Measurements from ENCODE around the gene SLC35F2. TPM values are rescaled to one million over a fixed set of nuclear protein-coding genes. Genes with fewer than 3 reads are reported as not detected.

Gene SLC35F2
- total RNA-seq, 1 experiment from 2014 or later = 62.4 TPM

DNA sequence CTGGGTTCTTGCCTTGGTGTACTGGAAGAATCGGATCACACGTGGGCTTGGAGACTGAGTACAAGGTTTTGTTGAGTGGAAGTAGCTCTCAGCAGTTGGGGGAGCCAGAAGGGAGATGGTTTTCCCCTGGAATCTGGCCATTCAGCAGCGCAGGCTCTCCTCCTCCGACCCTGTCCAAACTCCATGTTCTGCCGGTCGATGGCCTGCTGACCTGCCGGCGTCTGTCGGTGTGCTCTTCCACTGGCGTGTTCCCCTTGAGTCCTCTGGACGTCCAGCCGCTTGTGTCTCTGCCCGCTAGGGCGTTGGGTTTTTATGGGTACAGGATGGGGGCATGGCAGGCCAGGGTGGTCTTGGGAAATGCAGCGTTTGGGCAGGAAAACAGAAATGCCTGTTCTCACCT, 108.3 kb downstream of the SLC35F2 start:
- no peak for DNase-seq (ENCODE audit: unreplicated experiment)
- Mint-ChIP-seq H3K27me3 (ENCODE audit: insufficient read depth, unreplicated experiment) (peaks cover 86% of the 10 kb centered on the region), H3K4me1 (ENCODE audit: insufficient read depth, unreplicated experiment) (no peaks in the 10 kb centered on the region), H3K9me3 (ENCODE audit: unreplicated experiment) (no peaks in the 10 kb centered on the region), H3K4me3 (ENCODE audit: unreplicated experiment) (no peak overlapping the region), H3K27ac (ENCODE audit: low read depth, unreplicated experiment) (no peak overlapping the region), H3K36me3 (ENCODE audit: insufficient read depth, unreplicated experiment) (no peaks in the 10 kb centered on the region)
- ChIA-PET CTCF (no interaction called here), POLR2A (no interaction called here)
- intact Hi-C loops (cut with micrococcal nuclease) = no loop called here
- TF ChIP-seq, protein P1, sequence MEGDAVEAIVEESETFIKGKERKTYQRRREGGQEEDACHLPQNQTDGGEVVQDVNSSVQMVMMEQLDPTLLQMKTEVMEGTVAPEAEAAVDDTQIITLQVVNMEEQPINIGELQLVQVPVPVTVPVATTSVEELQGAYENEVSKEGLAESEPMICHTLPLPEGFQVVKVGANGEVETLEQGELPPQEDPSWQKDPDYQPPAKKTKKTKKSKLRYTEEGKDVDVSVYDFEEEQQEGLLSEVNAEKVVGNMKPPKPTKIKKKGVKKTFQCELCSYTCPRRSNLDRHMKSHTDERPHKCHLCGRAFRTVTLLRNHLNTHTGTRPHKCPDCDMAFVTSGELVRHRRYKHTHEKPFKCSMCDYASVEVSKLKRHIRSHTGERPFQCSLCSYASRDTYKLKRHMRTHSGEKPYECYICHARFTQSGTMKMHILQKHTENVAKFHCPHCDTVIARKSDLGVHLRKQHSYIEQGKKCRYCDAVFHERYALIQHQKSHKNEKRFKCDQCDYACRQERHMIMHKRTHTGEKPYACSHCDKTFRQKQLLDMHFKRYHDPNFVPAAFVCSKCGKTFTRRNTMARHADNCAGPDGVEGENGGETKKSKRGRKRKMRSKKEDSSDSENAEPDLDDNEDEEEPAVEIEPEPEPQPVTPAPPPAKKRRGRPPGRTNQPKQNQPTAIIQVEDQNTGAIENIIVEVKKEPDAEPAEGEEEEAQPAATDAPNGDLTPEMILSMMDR (IDR thresholded peaks at IDR 0.05; ENCODE audit: unreplicated experiment) = no peak
- no TSS peak for BruUV-seq (replicated peaks)

DNA sequence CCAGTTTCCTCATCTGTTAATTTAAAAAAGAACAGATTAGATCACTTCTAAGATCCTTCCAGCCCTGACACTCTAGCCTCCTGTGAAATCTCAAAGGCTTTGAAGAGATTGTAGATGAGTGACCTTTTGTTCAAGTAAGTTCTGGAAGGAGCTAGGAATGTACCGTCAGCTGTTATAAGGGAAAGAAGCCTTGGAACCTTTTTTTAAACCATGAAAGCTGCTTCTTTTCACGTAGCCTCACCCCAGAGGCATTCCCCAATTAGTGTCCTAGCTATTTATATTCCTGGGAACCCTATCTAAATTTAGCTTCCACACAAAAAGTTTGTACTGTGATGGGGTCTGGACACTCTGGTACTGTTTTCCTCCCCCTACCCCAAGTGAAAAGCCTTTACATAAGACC, 111.0 kb downstream of the SLC35F2 start:
- H3K27ac Mint-ChIP-seq (ENCODE audit: low read depth, unreplicated experiment) = no peak overlapping the region
- DNase-seq (ENCODE audit: unreplicated experiment) = no peak
- CTCF ChIA-PET = interaction anchor here (1.4 kb wide), 1 partner anchor 10 kb away, joined by 4 read pairs; no protein-coding TSS in a partner anchor
- H3K9me3 Mint-ChIP-seq (ENCODE audit: unreplicated experiment) = no peaks in the 10 kb centered on the region
- TF ChIP-seq, protein P1 (IDR thresholded peaks at IDR 0.05; ENCODE audit: unreplicated experiment) = no peak
- no peaks in the 10 kb centered on the region for H3K36me3 Mint-ChIP-seq (ENCODE audit: insufficient read depth, unreplicated experiment)
- no peak overlapping the region for H3K4me3 Mint-ChIP-seq (ENCODE audit: unreplicated experiment)
- POLR2A ChIA-PET = no interaction called here
- intact Hi-C loops (cut with micrococcal nuclease) = no loop called here
- BruUV-seq (replicated peaks) = no TSS peak
- no peaks in the 10 kb centered on the region for H3K4me1 Mint-ChIP-seq (ENCODE audit: insufficient read depth, unreplicated experiment)
- peaks cover 91% of the 10 kb centered on the region for H3K27me3 Mint-ChIP-seq (ENCODE audit: insufficient read depth, unreplicated experiment)

- H3K36me3 Mint-ChIP-seq (ENCODE audit: insufficient read depth, unreplicated experiment) = no peaks in the 10 kb centered on the region
- H3K4me3 Mint-ChIP-seq (ENCODE audit: unreplicated experiment) = no peak overlapping the region
- DNase-seq (ENCODE audit: unreplicated experiment) = no peak
- peaks cover 76% of the 10 kb centered on the region for H3K27me3 Mint-ChIP-seq (ENCODE audit: insufficient read depth, unreplicated experiment)
- TF ChIP-seq, protein P1 (IDR thresholded peaks at IDR 0.05; ENCODE audit: unreplicated experiment) = no peak
- intact Hi-C loops (cut with micrococcal nuclease) = no loop called here
- H3K4me1 Mint-ChIP-seq (ENCODE audit: insufficient read depth, unreplicated experiment) = no peaks in the 10 kb centered on the region
- POLR2A ChIA-PET = no interaction called here
- no TSS peak for BruUV-seq (replicated peaks)
- H3K9me3 Mint-ChIP-seq (ENCODE audit: unreplicated experiment) = no peaks in the 10 kb centered on the region
- CTCF ChIA-PET = interaction anchor here (1.3 to 2.1 kb wide), 3 partner anchors 13 to 181 kb away, joined by 4 to 9 read pairs (median 5); no protein-coding TSS in a partner anchor
- no peak overlapping the region for H3K27ac Mint-ChIP-seq (ENCODE audit: low read depth, unreplicated experiment)
Measured at GRCh38 chr11:107744736-107745135, 113.9 kb downstream of the SLC35F2 start.

DNA sequence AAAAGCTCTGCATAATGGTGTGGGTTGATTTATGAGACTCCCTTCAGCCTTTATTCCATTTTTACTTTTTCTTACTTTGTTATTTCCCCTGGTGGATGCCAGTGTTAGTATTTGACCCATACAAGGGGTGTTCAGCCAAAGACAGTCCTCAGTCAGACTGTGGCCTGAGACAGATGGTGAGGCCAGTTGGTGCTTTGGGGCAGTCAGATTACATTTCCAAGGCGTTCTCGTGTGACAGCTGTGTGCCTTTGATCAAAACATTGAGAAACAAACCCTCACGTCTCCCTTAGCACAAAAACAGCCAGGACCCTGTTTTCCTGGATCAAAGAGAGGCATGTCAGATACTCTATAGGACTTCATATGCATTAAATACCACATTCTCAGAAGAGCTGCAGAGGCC, 115.4 kb downstream of the SLC35F2 start:
- Mint-ChIP-seq H3K4me1 (ENCODE audit: insufficient read depth, unreplicated experiment) (no peaks in the 10 kb centered on the region), H3K4me3 (ENCODE audit: unreplicated experiment) (no peak overlapping the region), H3K27ac (ENCODE audit: low read depth, unreplicated experiment) (no peak overlapping the region), H3K9me3 (ENCODE audit: unreplicated experiment) (no peaks in the 10 kb centered on the region), H3K27me3 (ENCODE audit: insufficient read depth, unreplicated experiment) (peaks cover 76% of the 10 kb centered on the region), H3K36me3 (ENCODE audit: insufficient read depth, unreplicated experiment) (no peaks in the 10 kb centered on the region)
- no peak for DNase-seq (ENCODE audit: unreplicated experiment)
- POLR2A ChIA-PET = no interaction called here
- BruUV-seq (replicated peaks) = no TSS peak
- TF ChIP-seq, protein P1 (IDR thresholded peaks at IDR 0.05; ENCODE audit: unreplicated experiment) = no peak
- intact Hi-C loops (cut with micrococcal nuclease) = no loop called here
- CTCF ChIA-PET = interaction anchor here (0.5 to 1.3 kb wide), 3 partner anchors 166 to 420 kb away, joined by 3 to 5 read pairs (median 4); no protein-coding TSS in a partner anchor
